ENCODE results near the gene ATG16L1.

The ATG16L1 gene

DNA sequence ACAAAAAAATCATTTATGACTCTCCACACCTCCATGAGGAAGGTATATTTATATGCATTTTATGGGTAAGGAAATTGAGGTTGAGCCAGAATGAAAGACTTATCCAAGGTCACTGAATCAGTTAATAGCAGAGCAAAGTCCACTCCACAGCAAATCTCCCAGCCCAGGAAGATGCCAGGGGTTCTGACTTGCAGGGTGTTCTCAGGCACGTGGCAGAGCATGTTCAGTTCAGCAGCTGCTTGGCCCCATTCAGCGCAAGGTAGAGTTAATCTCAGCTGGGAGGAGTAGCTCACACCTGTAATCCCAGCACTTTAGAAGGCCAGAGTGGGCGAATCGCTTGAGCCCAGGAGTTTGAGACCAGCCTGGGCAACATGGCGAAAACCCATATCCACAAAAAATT, 85.1 kb downstream of the ATG16L1 start:
- no peak for DNase-seq

- no peak for DNase-seq
Measured at GRCh38 chr2:233338046-233338445, 86.6 kb downstream of the ATG16L1 start.

DNA sequence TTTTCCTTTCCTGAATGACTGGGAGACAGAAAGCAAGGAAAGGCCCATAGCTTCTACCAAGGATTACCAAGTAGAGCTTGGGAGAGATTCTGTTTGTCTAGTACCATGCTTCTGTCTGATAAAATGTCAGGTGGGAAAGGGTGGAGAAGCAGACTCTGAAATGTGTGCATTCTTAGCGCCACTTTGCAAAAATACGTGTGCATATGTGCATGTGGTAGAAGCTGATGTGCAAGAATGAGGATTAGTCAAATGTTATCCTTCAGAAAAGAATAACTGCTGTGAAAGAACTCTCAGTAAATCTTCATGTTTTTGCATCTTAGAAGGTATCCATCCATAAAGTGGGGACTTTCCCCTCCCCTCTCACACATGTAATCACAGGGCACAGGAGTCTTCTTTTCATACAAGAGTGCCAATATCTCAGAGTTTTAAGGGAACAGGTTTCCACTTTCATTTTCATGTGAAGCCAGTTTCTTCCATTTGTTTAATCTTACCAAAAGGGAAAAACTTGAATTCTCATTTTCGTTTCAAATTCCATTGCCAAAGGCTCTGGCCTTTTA, 87.4 kb downstream of the ATG16L1 start:
- no peak for DNase-seq

DNA sequence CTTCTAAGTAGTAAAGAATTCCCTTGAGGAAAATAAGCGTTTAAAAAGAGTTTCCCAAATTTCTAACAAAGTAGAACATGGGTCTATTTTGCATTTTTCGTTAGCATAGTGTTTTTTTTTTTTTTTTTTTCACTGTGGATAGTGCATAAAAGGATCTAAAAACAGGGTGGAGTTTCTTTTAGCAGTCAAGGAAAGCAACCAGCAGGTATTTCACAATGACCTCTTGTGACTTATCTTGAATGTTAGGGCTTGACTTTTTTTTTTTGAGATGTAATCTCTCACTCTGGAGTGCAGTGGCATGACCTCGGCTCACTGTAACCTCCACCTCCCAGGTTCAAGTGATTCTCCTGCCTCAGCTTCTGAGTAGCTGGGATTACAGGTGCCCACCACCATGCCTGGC, 88.0 kb downstream of the ATG16L1 start:
- DNase-seq, result no peak

DNA sequence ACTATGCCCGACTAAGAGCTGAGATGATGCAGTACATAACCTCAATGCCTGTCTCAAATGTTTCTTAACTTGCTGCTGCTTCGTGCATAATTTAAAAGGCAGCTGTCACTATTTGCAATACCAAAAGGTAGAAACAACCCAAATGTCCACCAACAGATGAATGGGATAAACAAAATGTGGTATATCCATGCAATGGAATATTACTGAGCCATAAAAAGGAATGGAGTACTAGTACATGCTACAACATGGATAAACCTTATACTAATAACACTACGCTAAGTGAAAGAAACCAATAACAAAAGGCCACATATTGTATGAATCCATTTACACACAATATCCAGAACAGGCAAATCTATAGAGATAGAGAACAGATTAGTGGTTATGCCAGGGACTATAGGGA, 89.8 kb downstream of the ATG16L1 start:
- no peak for DNase-seq

DNA sequence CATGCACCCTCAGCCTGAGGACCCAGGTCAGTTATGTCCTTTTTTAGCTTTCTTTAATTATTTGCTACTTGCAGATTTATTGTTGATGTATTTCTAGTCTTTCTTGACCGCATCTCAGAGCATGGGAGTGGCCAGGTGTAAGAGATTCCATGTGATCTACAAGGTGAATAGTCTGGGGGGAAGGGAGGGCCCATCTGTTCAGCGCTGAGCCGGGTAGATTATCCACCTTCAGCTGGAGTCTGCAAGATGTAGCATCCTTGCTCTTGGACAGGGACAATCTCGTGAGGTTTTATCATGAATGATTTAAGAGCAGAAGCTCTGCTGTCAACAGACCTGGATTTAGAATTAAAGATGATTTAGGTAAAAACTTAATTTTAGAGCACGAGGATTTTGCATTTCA, 90.8 kb downstream of the ATG16L1 start:
- no peak for DNase-seq

DNA sequence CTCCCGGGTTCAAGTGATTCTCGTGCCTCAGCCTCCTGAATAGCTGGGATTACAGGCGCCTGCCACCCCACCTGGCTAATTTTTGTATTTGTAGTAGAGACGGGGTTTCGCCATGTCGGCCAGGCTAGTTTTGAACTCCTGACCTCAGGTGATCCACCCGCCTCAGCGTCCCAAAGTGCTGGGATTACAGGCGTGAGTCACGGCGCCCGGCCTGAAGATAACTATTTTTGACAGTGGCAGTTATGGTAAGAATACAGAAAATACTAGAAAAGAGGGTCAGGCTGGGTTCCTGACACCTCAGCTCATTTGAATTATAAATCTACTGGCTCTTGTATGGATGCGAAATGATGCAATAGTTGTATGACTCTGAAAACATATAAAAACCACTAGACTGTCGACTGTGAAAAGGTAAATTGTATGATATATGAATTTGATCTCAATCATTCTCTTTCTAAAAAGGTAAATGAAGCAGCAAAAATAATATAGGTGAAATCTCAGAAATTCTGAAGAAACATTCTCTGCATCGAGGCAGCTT, 91.8 kb downstream of the ATG16L1 start:
- no peak for DNase-seq
